HG02938 (cell line): ENCODE data around the gene EFEMP1.

ENCODE experiments used
- ATAC-seq: cut with Tn5 transposase; IDR thresholded peaks from one replicate; pipeline ENCODE4 v1.9.1; 2021; ENCODE audit warnings: mild to moderate bottlenecking, moderate library complexity; ENCODE audit not compliant: unreplicated experiment

The EFEMP1 gene

GRCh38 chr2:55934337-55934736, 10.8 kb upstream of the EFEMP1 start:
- no peak for ATAC-seq

DNA sequence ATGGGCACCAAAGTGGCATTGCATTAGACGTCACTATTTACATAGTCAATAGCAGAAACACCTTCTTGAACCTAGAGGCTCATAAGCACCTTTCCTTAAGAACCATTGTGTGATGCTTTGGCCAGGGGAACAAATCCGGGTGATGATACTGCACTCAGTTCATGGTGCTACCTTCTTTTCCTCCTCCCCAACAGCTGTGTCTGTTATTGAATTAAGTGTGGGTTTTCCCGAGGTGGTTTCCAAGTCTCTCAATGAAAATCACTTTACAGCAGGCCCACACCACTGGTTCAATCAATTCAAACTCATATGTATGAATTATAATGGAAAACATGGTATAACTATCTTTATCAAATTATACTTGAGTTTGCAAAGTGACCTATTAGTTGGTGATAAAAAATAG, 9.3 kb upstream of the EFEMP1 start:
- no peak for ATAC-seq

DNA sequence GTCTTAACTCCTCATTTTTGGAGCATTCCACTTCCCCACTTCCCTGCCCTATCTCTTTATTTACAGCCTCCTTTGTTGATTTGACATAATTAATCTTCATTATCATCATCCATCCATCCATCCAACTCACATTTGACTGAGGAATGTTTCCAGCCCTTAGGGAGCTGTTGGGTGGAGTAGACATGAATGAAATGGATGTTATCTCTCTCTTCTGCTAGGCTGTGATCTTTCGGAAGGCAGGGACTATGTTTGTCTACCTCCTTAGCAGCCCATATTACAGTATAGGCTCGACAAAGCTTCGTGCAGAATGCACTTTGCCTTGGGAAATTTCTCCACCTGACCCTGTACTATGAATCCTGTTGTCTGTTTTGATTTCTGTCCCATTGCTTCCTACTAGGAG, 7.7 kb upstream of the EFEMP1 start:
- ATAC-seq = no peak

DNA sequence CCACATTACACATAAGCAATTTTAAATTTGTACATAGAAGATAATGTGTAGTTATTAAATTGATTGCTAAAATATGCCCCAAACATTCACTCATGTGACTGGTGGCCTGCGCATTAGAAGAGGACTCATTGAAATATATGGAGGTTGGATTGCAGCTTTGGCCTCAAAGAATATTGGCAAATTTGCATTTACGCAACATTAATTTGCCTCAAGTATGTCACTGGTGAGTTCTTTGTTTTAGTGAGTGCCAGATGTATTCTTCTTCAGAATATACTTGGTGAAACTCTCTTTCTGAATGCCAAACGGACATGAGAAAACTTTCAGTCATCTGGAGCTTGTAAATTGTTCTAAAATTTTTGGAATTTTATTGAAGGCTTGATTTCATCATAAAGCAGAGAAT, 5.9 kb upstream of the EFEMP1 start:
- no peak for ATAC-seq

DNA sequence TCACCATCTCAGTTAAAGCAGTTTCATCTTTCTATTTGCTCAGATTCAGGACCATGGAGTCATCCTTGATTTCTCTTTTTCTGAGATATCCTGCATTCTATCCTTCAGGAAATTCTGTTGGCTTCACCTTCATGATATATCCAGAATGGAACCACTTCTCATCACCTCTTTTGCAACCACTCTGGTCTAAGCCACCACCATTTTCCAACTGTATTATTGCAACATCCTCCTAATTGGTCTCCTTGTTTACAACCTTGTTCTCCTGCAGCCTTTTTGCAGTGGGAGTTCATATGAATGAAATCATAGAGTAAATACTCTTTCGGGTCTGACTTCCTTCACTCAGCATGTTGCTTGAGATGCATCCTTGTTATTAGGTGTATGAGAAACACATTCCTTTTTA, 3.4 kb upstream of the EFEMP1 start:
- ATAC-seq = no peak

- ATAC-seq = no peak
Measured at GRCh38 chr2:55926246-55926645, 2.7 kb upstream of the EFEMP1 start.

GRCh38 chr2:55923982-55924321, 370 bp upstream of the EFEMP1 start:
- no peak for ATAC-seq

GRCh38 chr2:55922291-55922907, 1.2 kb downstream of the EFEMP1 start:
- no peak for ATAC-seq

- ATAC-seq = no peak
Measured at GRCh38 chr2:55919574-55919973, 4.0 kb downstream of the EFEMP1 start.

DNA sequence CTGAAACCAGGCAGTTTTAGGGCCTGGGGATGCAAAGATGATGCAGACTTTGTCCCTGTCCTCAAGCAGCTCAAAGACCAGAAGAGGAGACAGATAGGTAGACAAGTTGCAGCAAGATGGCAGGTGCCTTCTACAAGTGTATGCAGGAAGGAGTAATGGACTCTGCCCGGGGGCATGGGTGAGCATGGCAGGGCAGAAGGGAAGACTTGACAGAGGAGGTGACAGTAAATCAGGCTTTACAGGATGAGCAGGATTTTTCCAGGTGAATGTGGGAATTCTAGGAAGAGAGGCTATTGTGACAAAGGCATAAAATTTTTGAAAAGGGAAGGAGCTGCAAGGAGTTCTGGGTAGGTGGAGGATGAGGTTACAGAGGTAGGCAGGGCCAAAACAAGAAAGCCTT, 4.7 kb downstream of the EFEMP1 start:
- ATAC-seq = no peak

DNA sequence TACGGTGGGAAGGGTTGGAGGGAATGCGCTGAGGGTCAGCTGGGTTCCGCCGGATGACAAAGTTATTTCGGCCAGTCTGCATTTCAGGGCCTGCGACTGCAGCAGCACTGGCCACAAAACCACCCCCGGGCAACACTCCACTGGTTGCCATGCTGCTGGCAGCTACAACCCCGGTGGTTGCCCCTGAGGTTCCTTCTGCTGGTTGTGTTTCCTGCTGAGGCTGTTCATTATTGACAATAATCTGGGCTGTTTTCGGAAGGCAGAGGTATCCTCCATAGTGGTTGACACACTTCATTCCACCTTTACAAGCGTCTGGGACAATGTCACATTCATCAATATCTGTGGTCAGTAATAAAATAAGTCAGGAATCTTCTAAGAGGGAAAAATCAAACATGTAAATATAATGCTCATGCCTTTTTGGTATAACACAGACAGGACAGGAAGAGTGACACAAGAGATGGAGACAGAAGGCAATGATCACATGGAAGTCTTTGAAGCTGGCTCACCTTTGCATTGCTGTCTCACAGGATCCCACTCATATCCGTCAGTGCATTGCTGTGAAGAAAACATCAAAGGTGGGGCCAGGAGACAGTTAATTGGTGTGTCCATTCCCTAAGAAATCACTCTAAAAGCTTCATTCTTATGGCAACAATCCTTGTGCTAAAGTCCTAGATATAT, 5.7 kb downstream of the EFEMP1 start:
- ATAC-seq = no peak

GRCh38 chr2:55917117-55917516, 6.5 kb downstream of the EFEMP1 start:
- no peak for ATAC-seq

DNA sequence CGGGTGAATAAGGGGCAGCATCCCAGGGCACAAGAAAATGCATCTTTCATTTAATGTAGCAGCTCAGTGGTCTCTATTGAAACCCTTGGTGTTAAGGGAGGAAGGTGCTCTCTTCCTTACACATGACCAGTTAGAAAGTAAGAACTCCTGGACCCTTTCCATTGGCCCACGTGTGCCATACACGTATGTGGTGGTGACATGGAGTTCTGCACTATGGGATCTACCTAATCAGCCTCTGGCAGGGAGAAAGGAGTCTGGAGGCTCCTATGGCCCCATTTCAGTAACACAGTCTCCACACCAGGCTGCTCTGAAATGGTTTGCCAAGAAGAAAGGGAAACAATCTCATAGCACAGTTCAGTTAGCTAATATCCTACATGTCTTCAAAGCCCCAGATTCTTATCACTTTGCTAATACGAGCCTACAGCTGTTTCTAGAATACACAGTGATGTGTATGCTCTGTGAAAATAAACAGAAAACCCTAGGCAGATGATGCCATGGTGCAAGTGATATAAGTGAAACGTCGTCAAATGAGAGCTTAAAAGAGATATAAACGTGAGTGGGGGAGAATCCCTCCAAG, 7.0 kb downstream of the EFEMP1 start:
- ATAC-seq = no peak

DNA sequence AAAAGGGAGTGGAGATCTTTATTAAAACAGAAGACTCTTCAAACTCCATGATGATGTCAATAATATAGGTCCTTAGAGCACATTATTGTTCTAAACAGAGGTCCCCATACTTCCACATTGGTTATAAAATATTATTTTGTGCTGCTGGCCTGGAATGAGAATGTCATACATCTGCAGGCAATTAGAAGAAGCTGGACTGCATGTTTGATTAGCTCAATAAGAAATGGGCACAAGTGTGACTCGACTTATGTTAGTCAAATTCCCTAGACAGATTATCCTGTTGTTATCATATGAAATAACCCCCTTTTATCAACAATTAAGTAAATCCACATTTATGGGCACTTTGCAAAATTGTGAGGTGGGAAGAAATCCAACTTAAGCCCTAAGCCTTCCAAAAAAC, 8.8 kb downstream of the EFEMP1 start:
- ATAC-seq = no peak

GRCh38 chr2:55912926-55913325, 10.7 kb downstream of the EFEMP1 start:
- no peak for ATAC-seq

GRCh38 chr2:55910077-55910476, 13.5 kb downstream of the EFEMP1 start:
- no peak for ATAC-seq

DNA sequence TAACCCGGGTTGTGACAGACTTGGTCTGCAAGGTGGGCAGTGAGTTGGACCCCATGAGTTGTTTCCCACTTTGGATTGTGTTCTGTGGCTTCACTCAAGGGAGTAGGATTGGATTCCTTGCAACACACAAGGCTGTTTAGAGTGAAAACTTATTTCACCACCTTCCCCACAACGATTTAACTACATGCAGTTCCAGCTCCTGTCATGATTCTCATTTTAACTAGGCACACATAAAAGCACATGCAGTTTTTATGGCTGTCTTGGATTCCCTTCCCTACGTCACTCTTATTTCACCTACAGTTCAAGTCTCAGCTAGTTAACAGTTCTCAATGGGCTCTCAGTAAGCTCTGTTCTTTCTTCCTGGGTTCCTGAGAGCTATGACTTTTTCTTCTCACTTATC, 15.9 kb downstream of the EFEMP1 start:
- ATAC-seq = no peak

DNA sequence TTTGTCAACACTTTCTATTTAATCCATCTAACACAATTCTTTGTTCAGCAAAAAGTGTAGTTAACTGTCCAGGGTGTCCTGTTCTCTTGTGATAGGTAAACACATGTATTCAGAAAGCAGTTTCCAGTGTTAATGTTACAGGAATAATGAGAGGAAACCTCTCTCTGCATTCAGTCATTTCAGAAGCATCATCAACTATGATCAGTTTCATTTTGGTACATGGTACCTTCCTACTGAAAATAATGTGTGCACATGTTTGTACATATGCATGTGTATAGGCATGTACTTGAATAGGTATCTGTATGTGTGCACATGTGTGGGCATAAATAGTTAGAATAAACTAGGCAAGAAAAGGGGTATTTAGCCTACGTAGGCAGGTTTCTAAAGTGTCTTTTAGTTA, 16.6 kb downstream of the EFEMP1 start:
- no peak for ATAC-seq

DNA sequence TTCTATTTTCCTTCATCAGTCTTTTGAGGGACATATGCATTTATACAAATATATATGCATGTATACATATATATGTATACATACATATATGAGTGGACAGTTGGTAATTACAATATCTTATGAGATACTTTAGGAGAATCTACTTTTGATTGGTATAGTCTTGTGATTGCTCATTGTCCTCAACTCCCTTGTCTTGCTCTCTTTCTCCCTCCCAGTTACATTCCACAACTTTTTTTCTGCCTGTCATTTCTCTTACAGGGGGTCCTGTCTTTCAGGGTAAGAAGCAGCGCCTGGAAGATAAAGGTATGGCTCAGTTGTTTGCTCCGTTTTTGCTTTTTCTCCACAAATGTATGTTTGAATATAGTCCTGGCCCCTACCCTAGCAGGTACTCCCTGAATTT, 19.9 kb downstream of the EFEMP1 start:
- ATAC-seq = no peak

DNA sequence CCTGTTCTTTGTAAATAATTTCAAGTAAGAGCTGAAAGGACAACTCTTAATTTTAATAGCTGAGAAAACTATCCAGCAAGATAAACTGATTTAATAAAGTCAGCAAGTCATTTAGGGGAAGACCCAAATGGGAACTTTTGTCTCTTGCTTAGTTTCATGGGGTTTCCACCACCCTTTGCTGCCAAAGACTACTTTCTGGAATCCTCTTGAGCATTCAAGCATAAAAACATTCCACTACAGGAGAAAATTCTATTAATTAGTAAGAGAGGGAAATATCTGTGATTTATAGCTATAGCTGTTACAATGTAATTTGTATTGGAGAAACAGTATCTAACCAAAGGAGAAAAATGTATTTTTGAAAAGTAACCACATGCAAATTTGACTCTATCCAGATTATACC, 20.6 kb downstream of the EFEMP1 start:
- ATAC-seq = no peak

DNA sequence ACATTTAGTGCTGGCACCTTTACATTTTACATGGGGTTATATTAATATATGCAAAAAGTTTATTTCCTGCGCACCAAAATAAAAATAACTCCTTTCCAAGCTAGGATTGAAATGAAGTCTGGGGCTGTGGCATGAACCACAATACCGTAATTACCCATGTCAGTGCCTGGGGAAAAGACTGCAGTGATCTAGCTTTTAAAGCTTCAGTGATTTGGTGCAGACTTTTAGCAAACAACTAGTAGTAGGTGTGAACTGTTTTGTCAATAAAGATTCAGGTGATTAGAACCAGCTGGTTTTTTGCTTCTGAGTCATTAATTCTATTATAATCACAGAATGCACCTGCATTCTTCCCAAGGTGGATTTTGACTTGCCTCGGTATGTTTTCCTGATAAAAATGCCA, 21.2 kb downstream of the EFEMP1 start:
- no peak for ATAC-seq

DNA sequence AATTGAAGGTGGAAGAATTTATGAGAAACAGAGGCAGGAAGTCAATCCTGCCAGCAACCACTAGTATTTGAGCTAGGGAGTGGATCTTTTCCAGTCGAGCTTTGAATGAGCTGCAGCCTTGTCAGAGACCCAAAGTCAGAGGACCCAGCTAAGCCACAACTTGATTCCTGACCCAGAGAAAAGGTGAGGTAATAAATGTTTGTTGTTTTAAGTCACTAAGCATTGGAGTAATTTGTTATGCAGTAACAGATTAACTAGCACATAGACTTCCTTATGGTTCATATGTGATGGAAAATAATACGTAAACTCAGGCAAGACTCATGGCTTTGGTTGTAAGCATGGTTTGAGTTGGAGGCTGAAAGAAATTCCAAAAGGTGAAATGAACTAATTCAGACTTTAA, 21.6 kb downstream of the EFEMP1 start:
- ATAC-seq = no peak

- ATAC-seq = no peak
Measured at GRCh38 chr2:55901322-55901721, 22.3 kb downstream of the EFEMP1 start.
